ENCODE data around the gene NRSN2. TPM values are rescaled to one million over a fixed set of nuclear protein-coding genes. Genes with fewer than 3 reads are reported as not detected.

NRSN2 gene, protein sequence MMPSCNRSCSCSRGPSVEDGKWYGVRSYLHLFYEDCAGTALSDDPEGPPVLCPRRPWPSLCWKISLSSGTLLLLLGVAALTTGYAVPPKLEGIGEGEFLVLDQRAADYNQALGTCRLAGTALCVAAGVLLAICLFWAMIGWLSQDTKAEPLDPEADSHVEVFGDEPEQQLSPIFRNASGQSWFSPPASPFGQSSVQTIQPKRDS
- total RNA-seq (ENCODE audit: unreplicated experiment) = 89.3 TPM
- long read RNA-seq, transcript NRSN2-202 (4 exons, 2,088 nt) = major isoform, 14 of 24 reads
- long read RNA-seq, partial matches to known transcripts = 2 of 24 reads
- long read RNA-seq, other reads (novel, unspliced or antisense) = 4 of 24 reads

DNA sequence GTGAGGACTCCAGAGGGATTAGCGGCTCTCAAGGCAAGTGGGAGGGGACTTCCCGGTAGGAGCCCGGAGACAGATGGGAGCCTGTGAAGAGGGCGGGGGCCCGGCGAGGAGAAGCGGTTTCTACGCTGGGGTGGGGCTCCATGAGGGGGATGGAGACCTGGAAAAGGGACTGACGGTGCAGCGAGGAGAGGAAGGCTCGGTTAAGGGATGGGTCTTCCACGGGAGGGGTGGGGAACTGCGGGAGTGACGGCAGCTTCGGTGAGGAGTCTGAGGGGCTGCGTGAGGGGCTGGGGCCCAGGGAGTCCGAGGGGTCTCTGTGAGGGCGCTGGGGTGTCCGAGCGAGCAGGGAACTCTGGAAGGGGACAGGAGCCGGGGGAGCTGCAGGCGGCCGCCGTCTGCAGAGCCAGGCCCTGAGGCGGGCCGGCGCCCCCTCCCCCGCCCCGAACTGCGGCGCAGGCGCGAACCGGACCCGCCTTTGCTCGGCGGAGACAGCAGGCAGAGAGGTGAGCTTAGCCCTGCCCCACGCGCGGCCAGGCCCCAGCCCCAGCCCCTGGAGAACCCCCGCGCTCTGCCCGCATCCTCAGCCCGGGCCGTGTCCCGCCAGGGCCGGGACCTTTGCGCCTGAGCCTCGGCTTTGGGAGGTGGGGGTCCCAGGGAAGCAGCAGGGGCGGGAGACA, at the start of gene NRSN2:
TSS of gene NRSN2 (plus strand) at position 472 of the 677 bp plus-strand sequence. CDS start 2,533 bp downstream, outside the sequence.
- Mint-ChIP-seq H3K9me3 (ENCODE audit: unreplicated experiment) (peaks cover 17% of the 10 kb centered on the region), H3K4me1 (ENCODE audit: low read depth, unreplicated experiment) (peaks cover 11% of the 10 kb centered on the region), H3K4me3 (ENCODE audit: unreplicated experiment) (peak within 1 kb of the TSS; percentile 99), H3K27me3 (ENCODE audit: unreplicated experiment) (peaks cover 15% of the 10 kb centered on the region), H3K36me3 (ENCODE audit: unreplicated experiment) (no peaks in the 10 kb centered on the region), H3K27ac (ENCODE audit: unreplicated experiment) (peak within 1 kb of the TSS; percentile 100)
- DNase-seq = peak; percentile 86
- TF ChIP-seq, protein P1, sequence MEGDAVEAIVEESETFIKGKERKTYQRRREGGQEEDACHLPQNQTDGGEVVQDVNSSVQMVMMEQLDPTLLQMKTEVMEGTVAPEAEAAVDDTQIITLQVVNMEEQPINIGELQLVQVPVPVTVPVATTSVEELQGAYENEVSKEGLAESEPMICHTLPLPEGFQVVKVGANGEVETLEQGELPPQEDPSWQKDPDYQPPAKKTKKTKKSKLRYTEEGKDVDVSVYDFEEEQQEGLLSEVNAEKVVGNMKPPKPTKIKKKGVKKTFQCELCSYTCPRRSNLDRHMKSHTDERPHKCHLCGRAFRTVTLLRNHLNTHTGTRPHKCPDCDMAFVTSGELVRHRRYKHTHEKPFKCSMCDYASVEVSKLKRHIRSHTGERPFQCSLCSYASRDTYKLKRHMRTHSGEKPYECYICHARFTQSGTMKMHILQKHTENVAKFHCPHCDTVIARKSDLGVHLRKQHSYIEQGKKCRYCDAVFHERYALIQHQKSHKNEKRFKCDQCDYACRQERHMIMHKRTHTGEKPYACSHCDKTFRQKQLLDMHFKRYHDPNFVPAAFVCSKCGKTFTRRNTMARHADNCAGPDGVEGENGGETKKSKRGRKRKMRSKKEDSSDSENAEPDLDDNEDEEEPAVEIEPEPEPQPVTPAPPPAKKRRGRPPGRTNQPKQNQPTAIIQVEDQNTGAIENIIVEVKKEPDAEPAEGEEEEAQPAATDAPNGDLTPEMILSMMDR (IDR thresholded peaks at IDR 0.05; ENCODE audit: partially characterized antibody, unreplicated experiment) = no peak

DNA sequence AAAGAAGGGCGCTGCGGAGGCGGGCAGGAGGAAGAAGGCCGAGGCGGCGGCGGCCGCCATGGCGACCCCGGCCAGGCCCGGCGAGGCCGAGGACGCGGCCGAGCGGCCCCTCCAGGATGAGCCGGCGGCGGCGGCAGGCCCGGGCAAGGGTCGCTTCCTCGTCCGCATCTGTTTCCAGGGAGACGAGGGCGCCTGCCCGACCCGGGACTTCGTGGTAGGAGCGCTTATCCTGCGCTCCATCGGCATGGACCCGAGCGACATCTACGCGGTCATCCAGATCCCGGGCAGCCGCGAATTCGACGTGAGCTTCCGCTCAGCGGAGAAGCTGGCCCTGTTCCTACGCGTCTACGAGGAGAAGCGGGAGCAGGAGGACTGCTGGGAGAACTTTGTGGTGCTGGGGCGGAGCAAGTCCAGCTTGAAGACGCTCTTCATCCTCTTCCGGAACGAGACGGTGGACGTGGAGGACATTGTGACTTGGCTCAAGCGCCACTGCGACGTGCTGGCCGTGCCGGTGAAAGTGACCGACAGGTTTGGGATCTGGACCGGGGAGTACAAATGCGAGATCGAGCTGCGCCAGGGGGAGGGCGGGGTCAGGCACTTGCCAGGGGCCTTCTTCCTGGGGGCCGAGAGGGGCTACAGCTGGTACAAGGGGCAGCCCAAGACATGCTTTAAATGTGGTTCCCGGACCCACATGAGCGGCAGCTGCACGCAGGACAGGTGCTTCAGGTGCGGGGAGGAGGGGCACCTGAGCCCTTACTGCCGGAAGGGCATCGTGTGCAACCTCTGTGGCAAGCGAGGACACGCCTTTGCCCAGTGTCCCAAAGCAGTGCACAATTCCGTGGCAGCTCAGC, 48.8 kb upstream of the NRSN2 start:
- H3K27me3 Mint-ChIP-seq (ENCODE audit: unreplicated experiment) = peaks cover 14% of the 10 kb centered on the region
- DNase-seq = peak; percentile 50
- H3K36me3 Mint-ChIP-seq (ENCODE audit: unreplicated experiment) = peaks cover 8% of the 10 kb centered on the region
- H3K9me3 Mint-ChIP-seq (ENCODE audit: unreplicated experiment) = peaks cover 15% of the 10 kb centered on the region
- peak overlapping the region; percentile 100 for H3K4me3 Mint-ChIP-seq (ENCODE audit: unreplicated experiment)
- peaks cover 30% of the 10 kb centered on the region for H3K4me1 Mint-ChIP-seq (ENCODE audit: low read depth, unreplicated experiment)
- peak overlapping the region; percentile 98 for H3K27ac Mint-ChIP-seq (ENCODE audit: unreplicated experiment)
- TF ChIP-seq, protein P1 (IDR thresholded peaks at IDR 0.05; ENCODE audit: partially characterized antibody, unreplicated experiment) = no peak

DNA sequence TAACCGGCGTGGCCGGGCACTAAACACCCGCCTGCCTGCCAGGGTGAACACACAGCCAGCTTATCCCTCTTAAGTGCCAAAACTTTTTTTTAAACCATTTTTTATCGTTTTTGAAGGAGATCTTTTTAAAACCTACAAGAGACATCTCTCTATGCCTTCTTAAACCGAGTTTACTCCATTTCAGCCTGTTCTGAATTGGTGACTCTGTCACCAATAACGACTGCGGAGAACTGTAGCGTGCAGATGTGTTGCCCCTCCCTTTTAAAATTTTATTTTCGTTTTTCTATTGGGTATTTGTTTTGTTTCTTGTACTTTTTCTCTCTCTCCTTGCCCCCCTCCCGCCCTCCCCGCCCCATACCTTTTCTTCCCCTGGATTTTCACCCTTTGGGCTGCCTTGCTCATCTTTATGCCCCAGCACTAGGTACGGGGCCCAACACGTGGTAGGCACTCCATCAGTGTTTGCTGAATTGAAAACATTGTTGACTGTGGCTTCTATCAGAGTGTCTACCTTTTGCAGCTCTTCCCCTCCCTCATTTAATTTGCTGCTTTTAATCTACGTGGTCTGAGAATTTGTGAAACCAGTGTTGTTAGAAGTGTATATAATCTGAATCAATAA, 48.0 kb upstream of the NRSN2 start:
- Mint-ChIP-seq H3K4me3 (ENCODE audit: unreplicated experiment) (peak overlapping the region; percentile 100), H3K27me3 (ENCODE audit: unreplicated experiment) (peaks cover 15% of the 10 kb centered on the region), H3K27ac (ENCODE audit: unreplicated experiment) (peak overlapping the region; percentile 98), H3K9me3 (ENCODE audit: unreplicated experiment) (peaks cover 19% of the 10 kb centered on the region), H3K4me1 (ENCODE audit: low read depth, unreplicated experiment) (peaks cover 30% of the 10 kb centered on the region), H3K36me3 (ENCODE audit: unreplicated experiment) (peaks cover 10% of the 10 kb centered on the region)
- TF ChIP-seq, protein P1 (IDR thresholded peaks at IDR 0.05; ENCODE audit: partially characterized antibody, unreplicated experiment) = no peak
- no peak for DNase-seq

DNA sequence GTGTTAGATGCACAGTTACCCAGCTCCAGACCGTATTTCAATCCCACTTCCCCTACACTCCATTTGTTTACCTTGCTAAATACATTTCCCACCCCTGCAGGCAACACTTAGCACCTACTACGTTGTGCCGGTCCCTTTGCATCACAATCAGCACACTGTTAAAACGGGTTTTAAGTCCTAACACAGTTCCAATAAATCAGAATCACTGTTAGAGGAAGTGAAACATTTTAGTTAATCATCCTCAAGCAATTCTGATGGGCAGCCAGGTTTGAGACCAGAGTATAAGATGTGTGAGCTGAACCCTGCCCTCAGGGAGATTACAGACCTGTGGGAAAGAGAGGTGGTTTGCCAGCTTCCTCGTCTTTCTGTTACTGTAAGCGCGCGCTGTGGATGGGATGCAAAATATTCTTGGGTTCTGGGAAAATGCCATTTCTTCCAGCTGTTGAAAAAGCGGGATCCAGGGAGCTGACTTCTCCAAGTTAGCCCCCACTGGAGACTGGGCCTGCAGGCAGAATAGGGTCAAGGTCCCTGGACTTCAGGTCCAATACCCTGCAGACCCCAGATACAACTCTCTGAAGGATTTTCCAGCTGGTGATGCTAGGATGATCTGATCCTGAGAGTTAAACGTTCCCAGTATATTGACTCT, 46.4 kb upstream of the NRSN2 start:
- Mint-ChIP-seq H3K27me3 (ENCODE audit: unreplicated experiment) (peaks cover 15% of the 10 kb centered on the region), H3K9me3 (ENCODE audit: unreplicated experiment) (peaks cover 22% of the 10 kb centered on the region), H3K4me1 (ENCODE audit: low read depth, unreplicated experiment) (peaks cover 30% of the 10 kb centered on the region), H3K27ac (ENCODE audit: unreplicated experiment) (peak overlapping the region; percentile 13), H3K4me3 (ENCODE audit: unreplicated experiment) (peak overlapping the region; percentile 100), H3K36me3 (ENCODE audit: unreplicated experiment) (peaks cover 13% of the 10 kb centered on the region)
- DNase-seq = no peak
- TF ChIP-seq, protein P1 (IDR thresholded peaks at IDR 0.05; ENCODE audit: partially characterized antibody, unreplicated experiment) = no peak
